HEK293T (cell line): Measurements from ENCODE around the gene NDUFA13.

ENCODE experiments used
- CTCF ChIA-PET: fragments of 350-600 bp; formaldehyde crosslinking; extraction: SDS; loops from one replicate; lab custom pipeline; 2021; ENCODE audit warnings: antibody characterized with exemption, inconsistent platforms; lab: Yijun Ruan, JAX
- POLR2A ChIA-PET: fragments of 350-600 bp; formaldehyde crosslinking; extraction: SDS; loops from one replicate; lab custom pipeline; 2020; ENCODE audit warnings: antibody characterized with exemption, inconsistent platforms; lab: Yijun Ruan, JAX
- DNase-seq: peaks from one replicate; pipeline ENCODE4 v3.0.0; 2012; ENCODE audit warnings: mixed read lengths; ENCODE audit errors: extremely low spot score
- ARNT ChIP-seq: fragments of 450-650 bp; IDR thresholded peaks from 2 replicates; pipeline ENCODE4 v1.6.1; 2017; ENCODE audit warnings: mild to moderate bottlenecking
- BHLHE40 ChIP-seq: fragments of 450-650 bp; IDR thresholded peaks from 2 replicates; pipeline ENCODE4 v1.6.1; 2016; ENCODE audit warnings: mild to moderate bottlenecking, moderate library complexity, borderline replicate concordance
- CTBP1 ChIP-seq: fragments of 450-650 bp; IDR thresholded peaks from 2 replicates; pipeline ENCODE4 v1.6.1; 2016; ENCODE audit warnings: borderline replicate concordance
- ELF4 ChIP-seq: fragments of 450-650 bp; IDR thresholded peaks from 2 replicates; pipeline ENCODE4 v1.6.1; 2017; ENCODE audit warnings: antibody characterized with exemption
- FOXA1 ChIP-seq: fragments of 450-650 bp; IDR thresholded peaks from 2 replicates; pipeline ENCODE4 v1.6.1; 2016; ENCODE audit warnings: mild to moderate bottlenecking
- FOXK2 ChIP-seq: fragments of 450-650 bp; IDR thresholded peaks from 2 replicates; pipeline ENCODE4 v1.6.1; 2016; ENCODE audit warnings: mild to moderate bottlenecking
- FOXM1 ChIP-seq: fragments of 450-650 bp; IDR thresholded peaks from 2 replicates; pipeline ENCODE4 v1.6.1; 2017; ENCODE audit warnings: mild to moderate bottlenecking, borderline replicate concordance
- HDGF ChIP-seq: fragments of 450-650 bp; IDR thresholded peaks from 2 replicates; pipeline ENCODE4 v1.6.1; 2017; ENCODE audit warnings: antibody characterized with exemption, borderline replicate concordance
- L3MBTL2 ChIP-seq: fragments of 450-650 bp; conservative IDR thresholded peaks from 2 replicates; pipeline ENCODE4 v1.6.1; 2016; ENCODE audit warnings: mild to moderate bottlenecking
- LEF1 ChIP-seq: fragments of 450-650 bp; IDR thresholded peaks from 2 replicates; pipeline ENCODE4 v1.6.1; 2017; ENCODE audit warnings: mild to moderate bottlenecking, borderline replicate concordance
- NFRKB ChIP-seq: fragments of 450-650 bp; IDR thresholded peaks from 2 replicates; pipeline ENCODE4 v1.6.1; 2016; ENCODE audit warnings: mild to moderate bottlenecking, moderate library complexity
- PKNOX1 ChIP-seq: fragments of 450-650 bp; IDR thresholded peaks from 2 replicates; pipeline ENCODE4 v1.6.1; 2016
- SP1 ChIP-seq: fragments of 450-650 bp; IDR thresholded peaks from 2 replicates; pipeline ENCODE4 v1.6.1; 2017
- SUZ12 ChIP-seq: fragments of 450-650 bp; IDR thresholded peaks from 2 replicates; pipeline ENCODE4 v1.6.1; 2016; ENCODE audit warnings: mild to moderate bottlenecking
- TARDBP ChIP-seq: fragments of 450-650 bp; IDR thresholded peaks from 2 replicates; pipeline ENCODE4 v1.6.1; 2016
- ZNF384 ChIP-seq: fragments of 450-650 bp; IDR thresholded peaks from 2 replicates; pipeline ENCODE4 v1.6.1; 2016

The NDUFA13 gene

DNA sequence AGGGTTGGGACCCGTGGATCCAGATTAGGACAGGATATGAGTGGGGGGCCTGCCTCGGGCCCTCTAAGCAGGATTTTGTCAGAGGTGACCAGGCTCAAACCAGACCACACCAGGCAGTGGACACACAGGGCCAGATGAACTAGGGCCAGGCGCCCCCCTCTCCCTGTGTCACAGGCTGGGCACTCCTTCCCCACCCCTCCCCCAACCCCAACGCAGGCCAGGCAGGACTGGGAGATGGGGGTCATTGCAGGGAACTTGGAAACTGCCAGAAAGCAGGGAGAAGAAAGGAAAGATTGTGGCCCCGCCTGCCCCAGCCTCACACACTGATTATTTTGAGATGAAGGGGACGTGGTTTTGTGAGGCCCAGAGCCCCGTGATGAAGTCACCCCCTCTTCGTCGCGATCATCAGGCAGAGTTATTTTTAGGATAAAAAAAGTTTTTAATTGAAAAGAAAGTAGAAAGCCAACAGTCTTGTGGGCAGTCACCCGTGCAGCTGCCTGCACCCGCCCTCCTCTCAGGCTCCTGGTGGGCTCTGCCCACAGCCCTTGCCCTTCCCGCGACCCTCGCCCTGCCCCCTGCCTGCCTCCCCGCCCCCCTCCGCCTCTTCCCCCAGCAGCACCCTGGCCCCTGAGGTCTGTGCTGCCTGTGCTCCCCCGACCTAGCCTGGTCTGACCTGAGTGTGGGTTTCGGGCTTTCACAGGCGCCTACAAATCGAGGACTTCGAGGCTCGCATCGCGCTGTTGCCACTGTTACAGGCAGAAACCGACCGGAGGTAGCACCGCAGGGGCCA, 10.8 kb downstream of the NDUFA13 start:
- ChIA-PET CTCF (no interaction called here), POLR2A (interaction anchor here (1.2 kb wide), 1 partner anchor 11 kb away, joined by 5 read pairs; the partner anchor contains the start of gene NDUFA13)
- TF ChIP-seq LEF1: no peak
- no peak for TF ChIP-seq FOXM1
- no peak for TF ChIP-seq NFRKB
- no peak for TF ChIP-seq CTBP1
- TF ChIP-seq FOXK2: no peak
- TF ChIP-seq L3MBTL2: no peak
- no peak for TF ChIP-seq ZNF384
- TF ChIP-seq PKNOX1: no peak
- TF ChIP-seq TARDBP: no peak
- no peak for TF ChIP-seq BHLHE40
- DNase-seq: no peak

- CTCF ChIA-PET: no interaction called here
- TF ChIP-seq LEF1: no peak
- TF ChIP-seq L3MBTL2: no peak
- no peak for TF ChIP-seq FOXM1
- no peak for TF ChIP-seq PKNOX1
- POLR2A ChIA-PET: interaction anchor here (1.2 kb wide), 1 partner anchor 11 kb away, joined by 5 read pairs; the partner anchor contains the start of gene NDUFA13
- DNase-seq: no peak
Observed at GRCh38 chr19:19527371-19527656, 11.3 kb downstream of the NDUFA13 start.

- TF ChIP-seq SP1: no peak
- TF ChIP-seq HDGF: no peak
- no peak for TF ChIP-seq CTBP1
- TF ChIP-seq SUZ12: no peak
- no peak for TF ChIP-seq LEF1
- no peak for TF ChIP-seq TARDBP
- no peak for TF ChIP-seq NFRKB
- TF ChIP-seq BHLHE40: no peak
- no peak for TF ChIP-seq PKNOX1
- no peak for TF ChIP-seq L3MBTL2
- TF ChIP-seq FOXA1: no peak
- TF ChIP-seq FOXK2: no peak
- no peak for TF ChIP-seq FOXM1
- TF ChIP-seq ELF4: no peak
- TF ChIP-seq ARNT: no peak
- TF ChIP-seq ZNF384: no peak
- ChIA-PET CTCF (interaction anchor here (0.6 kb wide), 1 partner anchor 112 kb away, joined by 5 read pairs; no protein-coding TSS in a partner anchor), POLR2A (interaction anchor here (1.2 kb wide), 1 partner anchor 12 kb away, joined by 5 read pairs; the partner anchor contains the start of gene NDUFA13)
- no peak for DNase-seq
Observed at GRCh38 chr19:19527674-19528625, 11.9 kb downstream of the NDUFA13 start.

GRCh38 chr19:19528721-19529490, 12.9 kb downstream of the NDUFA13 start, which contains the start of gene YJEFN3:
YJEFN3 (plus strand) TSS chr19:19528911; CDS start chr19:19528933, 22 bp downstream.
- CTCF ChIA-PET: interaction anchor here (0.6 kb wide), 2 partner anchors 113 to 1724 kb away, joined by 3 to 5 read pairs; no protein-coding TSS in a partner anchor
- POLR2A ChIA-PET: interaction anchor here (1.9 kb wide), 1 partner anchor 13 kb away, joined by 6 read pairs; the partner anchor contains the start of genes NDUFA13 and TSSK6

More at GRCh38 chr19:19528721-19529490, 12.9 kb downstream of the NDUFA13 start, which contains the start of gene YJEFN3:
- TF ChIP-seq CTBP1 (no peak), FOXK2 (no peak), LEF1 (no peak), ELF4 (no peak), TARDBP (no peak), FOXA1 (no peak), PKNOX1 (no peak), L3MBTL2 (no peak), ARNT (no peak), SP1 (no peak), HDGF (no peak), SUZ12 (no peak), BHLHE40 (no peak), ZNF384 (no peak), NFRKB (no peak), FOXM1 (no peak)
- no peak for DNase-seq
